HG03159 (cell line): ENCODE measurements around the gene AANAT.

Source experiments
- ATAC-seq: cut with Tn5 transposase; IDR thresholded peaks from one replicate; pipeline ENCODE4 v1.9.1; 2021; ENCODE audit warnings: mild to moderate bottlenecking, moderate library complexity; ENCODE audit not compliant: unreplicated experiment

Gene AANAT

GRCh38 chr17:76467366-76467765 lies at the start of gene AANAT:
TSS of gene AANAT (plus strand) at chr17:76467603. CDS start at chr17:76468747, 1,144 bp downstream.
- no peak for ATAC-seq

DNA sequence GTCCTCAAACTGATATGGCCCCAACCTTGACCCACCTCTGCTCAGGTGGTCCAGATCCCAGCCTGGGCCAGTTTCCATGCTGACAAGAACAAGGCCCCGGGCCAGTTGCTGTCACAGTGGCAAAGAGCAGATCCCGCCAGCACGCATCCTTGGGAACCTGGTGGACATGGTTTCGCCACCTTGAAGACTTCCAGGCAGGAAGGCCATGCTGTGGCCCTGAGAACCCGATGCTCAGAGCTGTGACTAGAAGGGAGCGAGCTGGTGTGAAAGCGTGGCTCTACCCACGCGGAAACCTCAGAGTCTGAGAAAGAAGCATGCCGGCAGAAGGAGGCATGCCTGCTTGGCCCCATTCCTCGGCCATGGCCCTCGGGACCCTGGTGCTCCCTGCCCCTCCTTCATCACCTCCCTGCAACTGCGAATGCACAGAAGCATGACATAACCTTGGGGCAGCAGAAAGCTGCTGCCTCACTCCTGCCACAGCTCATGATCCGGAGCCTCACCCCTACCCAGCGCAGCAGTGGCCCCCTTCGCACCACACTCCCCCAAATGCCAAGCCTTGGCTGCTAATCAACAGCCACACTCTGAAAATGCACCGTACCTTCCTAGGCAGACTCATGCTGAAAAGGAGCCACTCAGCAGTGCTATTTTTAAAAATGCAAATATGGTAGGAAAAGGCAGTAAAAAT lies 47.7 kb upstream of the AANAT start:
- ATAC-seq, result no peak

DNA sequence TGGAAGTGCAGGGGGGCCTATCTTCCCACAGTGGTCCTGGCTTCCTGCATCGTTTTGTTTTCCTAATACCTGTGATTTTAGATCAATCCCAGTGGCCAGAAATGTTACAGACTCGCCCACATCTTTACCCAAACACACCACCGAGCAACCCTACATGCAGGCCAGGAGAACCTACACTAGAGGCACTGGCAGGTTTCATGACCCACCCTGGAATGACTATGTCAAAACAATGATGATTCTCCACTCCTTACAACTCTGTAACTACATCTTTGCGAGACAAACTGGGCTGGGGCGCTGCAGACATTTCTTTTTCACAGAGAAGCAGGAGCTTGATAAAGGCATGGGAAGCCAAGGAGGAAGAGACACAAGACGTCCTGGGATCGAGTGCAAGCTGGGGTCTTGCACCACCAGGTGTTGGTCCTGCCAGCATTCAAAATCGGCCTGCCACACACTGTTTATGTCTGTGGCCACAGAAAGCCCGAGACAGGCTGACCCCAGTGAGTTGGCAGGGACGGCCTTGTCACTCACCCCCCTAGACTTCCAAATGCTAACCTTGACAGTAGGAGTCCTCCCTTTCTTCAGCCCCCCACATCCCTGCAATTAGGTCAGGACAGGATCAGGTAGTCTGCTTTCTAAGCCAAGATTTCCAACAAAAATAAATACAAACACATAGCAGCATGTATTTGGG lies 46.9 kb upstream of the AANAT start:
- ATAC-seq, result no peak

GRCh38 chr17:76421044-76421407 lies 46.4 kb upstream of the AANAT start:
- ATAC-seq, result no peak

- ATAC-seq, result no peak
These were observed 45.0 kb upstream of the AANAT start for GRCh38 chr17:76422406-76422805.

DNA sequence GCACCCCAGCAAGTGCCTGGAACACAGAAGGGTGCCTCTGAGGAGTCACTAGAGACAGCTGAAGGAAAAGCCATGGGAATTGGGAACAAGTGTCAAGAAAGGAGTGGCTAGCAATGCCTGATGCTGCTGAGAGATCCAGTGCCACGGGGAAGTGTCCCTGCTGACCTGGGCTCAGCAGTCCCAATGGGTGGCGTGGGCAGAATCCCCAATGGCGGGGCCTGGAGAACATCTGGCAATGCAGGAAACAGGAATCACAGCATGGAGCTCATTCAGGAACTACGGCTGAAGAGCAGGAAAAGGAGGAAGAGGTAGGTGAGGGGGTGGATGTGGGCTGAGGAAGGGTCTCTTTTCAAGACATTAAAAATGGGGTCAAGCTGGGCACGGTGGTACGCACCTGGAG lies 44.5 kb upstream of the AANAT start:
- no peak for ATAC-seq

DNA sequence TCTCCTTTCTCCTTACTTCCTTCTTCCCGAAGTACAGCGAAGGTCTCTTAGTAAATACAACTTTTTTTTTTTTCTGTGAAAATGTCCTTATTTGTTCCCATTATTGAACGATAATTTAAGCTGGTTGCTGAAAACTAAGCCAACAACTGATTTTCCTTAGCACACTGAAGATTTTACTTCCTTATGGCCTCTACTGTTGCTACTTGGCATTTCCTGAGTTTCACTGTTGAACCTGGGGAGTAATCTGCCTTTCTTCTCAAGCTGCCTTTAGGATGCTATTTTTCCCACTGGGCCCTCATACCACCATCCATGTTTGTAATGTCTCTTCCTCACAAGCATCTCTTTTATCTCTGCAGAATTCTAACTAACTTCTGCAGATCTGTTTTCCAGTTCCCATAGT lies 40.5 kb upstream of the AANAT start:
- no peak for ATAC-seq

- no peak for ATAC-seq
These were observed 39.7 kb upstream of the AANAT start for GRCh38 chr17:76427501-76428231.

- ATAC-seq, result no peak
These were observed 38.9 kb upstream of the AANAT start for GRCh38 chr17:76428511-76428910.

GRCh38 chr17:76431509-76431908 lies 35.9 kb upstream of the AANAT start:
- no peak for ATAC-seq

DNA sequence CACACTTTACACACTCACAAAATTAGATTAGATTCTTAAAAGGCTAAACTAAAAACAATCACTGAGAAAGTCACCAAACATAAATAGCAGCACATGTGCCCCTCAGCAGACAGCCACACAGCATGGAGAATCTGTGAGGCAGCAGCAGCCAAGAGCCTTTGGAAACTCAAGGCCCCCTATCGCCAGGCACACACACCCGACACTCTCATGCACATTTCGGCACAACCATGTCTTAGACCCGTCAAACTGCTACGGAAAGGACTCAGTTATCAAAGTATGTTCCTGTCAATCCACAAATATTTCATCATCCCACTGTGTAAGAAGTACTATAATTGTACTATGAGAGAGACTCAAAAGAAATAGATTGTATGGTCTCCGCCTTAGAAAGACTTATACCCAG lies 35.4 kb upstream of the AANAT start:
- no peak for ATAC-seq

DNA sequence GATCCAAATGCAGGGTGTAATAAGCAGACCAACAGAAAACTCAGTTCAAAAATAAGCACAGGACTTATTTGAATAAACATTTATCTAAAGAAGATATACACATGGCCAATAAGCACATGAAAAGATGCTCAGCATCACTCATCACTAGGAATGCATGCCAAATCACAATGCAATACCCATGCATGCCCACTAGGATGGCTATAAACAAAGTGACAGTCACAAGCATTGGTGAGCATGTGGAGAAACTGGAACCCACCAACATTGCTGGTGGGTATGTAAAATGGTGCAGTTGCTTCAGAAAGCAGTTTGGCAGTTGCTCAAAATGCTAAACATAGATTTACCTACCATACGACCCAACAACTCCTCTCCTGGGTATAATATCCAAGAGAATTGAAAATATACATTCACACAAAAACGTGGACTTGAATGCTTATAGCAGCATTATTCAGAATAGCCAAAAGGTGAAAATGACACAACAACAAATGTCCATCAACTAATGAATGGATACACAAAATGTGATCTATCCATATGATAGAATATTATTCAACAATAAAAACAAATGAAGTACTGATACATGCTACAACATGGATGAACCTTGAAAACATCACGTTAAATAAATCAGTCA lies 34.6 kb upstream of the AANAT start:
- no peak for ATAC-seq

DNA sequence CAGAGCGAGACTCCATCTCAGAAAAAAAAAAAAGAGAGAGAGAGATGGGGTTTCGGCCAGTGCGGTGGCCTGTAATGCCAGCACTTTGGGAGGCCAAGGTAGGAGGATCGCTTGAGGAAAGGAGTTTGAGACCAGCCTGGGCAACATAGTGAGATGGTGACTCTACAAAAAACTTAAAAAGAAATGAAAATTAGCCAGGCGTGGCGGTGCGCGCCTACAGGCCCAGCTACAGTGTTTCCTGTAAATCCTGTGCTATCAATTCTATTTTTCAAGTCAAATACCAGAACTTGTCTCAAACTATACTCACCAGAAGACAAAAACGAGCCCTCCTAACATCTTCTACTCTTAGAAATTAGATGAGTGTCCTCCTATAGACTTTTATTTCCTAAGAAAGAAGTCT lies 33.7 kb upstream of the AANAT start:
- ATAC-seq, result no peak

DNA sequence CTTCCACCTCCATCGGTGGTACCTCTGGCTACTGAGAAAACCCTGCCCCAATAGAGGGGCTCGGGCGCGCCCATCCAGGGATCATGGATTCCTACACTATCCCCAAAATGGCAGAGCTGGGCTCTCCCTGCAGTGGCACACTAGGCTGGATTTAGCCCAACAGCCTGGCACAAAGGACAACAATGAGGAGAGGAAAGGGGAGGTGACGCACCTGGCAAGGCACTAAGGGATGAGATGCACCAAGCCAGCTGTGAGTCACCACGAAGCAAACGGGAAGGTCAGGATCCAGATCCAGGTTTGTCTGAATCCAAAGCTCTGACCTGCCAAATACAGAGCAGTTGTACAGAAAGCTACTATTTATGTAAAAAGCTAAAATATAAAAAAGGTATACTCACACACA lies 32.5 kb upstream of the AANAT start:
- no peak for ATAC-seq

DNA sequence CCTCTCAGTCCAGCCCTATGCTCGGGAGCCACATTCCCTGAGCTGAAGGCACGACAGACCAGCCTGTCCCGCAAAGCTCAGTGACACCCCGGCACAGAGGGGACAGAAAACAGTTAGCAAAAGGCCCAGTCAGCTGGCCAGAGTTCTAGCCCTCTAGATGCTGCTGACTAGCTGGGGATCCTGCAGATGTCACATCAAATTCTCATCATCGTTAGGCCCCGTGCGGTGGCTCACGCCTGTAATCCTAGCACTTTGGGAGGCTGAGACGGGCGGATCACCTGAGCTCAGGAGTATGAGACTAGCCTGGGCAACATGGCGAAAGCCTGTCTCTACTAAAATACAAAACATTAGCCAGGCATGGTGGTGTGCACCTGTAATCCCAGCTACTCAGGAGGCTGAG lies 31.7 kb upstream of the AANAT start:
- no peak for ATAC-seq

DNA sequence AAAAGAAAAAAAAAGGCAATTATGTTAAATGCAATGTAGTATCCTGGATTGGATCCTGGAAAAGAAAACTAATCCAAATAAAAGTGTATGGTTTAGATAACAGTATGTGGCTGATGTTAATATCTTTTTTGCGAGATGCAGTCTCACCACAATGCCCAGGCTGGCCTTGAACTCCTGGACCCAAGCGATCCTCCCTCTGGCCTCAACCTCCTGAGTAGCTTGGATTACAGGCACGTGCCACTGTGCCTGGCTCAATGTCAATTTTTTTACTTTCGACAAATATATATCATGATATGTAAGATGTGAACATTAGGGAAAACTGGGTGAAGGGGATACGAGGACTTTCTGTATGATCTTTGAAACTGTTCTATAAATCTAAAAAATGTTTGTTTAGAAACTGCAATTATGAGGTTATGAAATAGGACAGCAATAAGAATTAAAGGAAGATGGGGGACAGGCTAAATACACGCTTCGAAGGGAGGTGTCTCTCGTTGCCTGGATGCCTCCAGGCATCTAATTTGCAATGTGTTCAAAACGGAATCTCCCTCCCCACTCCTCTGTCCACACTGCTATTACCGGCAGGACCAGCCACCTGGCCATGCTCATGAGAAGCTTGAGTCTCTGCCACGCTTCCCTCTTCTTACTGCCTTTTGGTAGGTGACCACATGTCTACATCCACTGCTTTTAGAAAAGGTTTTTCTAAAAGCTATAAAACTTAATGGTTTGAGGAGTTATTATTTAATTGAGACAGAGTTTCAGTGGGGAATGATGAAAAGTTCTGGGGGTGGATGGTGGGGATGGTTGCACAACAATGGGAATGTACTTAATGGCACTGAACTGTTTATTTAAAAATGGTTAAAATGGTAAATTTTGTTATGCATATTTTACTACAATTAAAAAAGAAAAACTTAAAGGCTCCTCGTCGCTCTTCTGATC lies 29.7 kb upstream of the AANAT start:
- ATAC-seq, result no peak

DNA sequence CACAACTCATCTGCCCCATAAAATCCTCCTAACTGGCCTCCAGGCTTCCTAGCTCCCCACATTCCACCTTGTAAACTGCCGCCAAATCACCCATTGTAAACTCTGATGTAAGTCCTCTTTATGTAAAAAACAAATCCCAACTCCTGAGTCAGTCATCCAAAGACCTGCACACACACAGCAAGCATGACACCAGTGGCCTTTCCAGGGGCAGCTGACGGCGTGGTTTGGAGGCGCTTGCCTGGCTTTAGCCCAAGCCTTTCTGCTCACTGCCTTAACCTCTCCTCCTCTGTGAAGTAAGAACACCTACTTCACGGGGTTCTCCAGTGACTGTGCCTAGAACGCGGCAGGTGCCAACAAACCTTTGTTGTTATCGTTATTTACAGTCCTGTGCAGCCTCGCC lies 28.5 kb upstream of the AANAT start:
- ATAC-seq, result no peak

DNA sequence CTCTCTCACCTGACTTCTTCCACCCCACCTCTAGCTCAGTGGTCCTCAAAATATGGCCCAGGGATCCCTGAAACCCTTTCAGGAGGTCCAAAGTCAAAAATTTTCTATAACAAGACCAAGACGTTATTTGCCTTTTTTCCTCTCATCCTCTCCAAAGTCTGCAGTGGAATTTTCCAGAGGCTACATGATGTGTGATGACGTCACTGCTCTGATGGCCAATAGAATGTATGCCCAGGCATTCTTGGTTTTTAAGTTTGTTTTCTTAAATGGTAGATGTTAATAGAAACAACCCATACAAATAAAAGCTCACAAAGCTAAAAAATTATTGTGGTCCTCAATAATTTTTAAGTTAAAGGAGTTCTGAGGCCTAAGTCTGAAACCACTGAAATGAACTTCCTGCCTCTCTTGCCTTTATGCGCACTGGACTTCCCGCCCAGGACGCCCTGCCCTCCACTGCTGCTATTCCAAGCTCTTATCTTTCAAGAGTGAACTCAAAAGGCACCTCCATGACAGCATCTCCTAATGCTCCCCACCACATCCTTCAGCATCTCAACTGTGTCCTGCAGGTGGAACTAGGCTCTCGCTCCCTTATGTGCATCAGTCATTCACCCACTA lies 28.0 kb upstream of the AANAT start:
- ATAC-seq, result no peak

DNA sequence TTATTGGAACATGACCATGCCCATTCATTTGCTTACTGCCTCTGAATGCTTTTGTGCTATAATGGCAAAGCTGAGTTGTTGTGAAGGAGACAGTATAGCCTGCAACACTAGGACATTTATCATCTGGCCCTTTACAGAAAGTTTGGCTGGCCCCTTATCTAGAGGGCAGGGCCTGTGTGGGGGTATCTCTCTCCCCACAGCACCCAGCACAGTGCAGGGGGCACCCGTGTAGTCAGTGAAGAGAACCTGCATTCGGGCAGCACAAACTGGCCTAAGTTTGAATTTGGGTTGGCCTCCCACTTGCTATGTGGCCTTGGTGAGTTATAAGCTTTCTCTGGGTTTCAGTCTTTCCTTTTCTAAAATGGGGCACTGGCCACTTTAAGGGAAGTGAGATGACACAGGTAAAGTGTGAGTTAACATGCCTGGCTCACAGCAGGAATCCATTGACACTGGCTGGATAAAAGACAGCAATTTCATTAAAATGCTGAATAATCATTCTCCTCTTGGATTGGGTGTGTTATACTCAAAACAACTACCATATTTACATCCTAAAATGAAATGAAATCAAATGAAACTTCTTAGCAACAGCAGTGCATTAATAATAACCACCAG lies 26.5 kb upstream of the AANAT start:
- no peak for ATAC-seq
